Globus pallidus (tissue), 1 donor: ENCODE results near the gene ZDHHC14.

ENCODE experiments used
- DNase-seq: peaks from one replicate; pipeline ENCODE4 v3.0.0-alpha.2; 2015; ENCODE audit warnings: low spot score

Gene ZDHHC14

GRCh38 chr6:157534134-157534871 is 153.3 kb downstream of the ZDHHC14 start:
- no peak for DNase-seq

- DNase-seq: no peak
These were observed 154.0 kb downstream of the ZDHHC14 start for GRCh38 chr6:157534977-157535339.

GRCh38 chr6:157535340-157536222 is 154.6 kb downstream of the ZDHHC14 start:
- DNase-seq: no peak

- no peak for DNase-seq
These were observed 155.2 kb downstream of the ZDHHC14 start for GRCh38 chr6:157536223-157536545.

- no peak for DNase-seq
These were observed 156.6 kb downstream of the ZDHHC14 start for GRCh38 chr6:157537556-157537955.

- DNase-seq: no peak
These were observed 157.2 kb downstream of the ZDHHC14 start for GRCh38 chr6:157538168-157538567.

- no peak for DNase-seq
These were observed 157.7 kb downstream of the ZDHHC14 start for GRCh38 chr6:157538698-157539097.

- DNase-seq: peak; percentile 64
These were observed 158.4 kb downstream of the ZDHHC14 start for GRCh38 chr6:157539421-157539822.

GRCh38 chr6:157539900-157540752 is 159.1 kb downstream of the ZDHHC14 start:
- DNase-seq: no peak

- DNase-seq: no peak
These were observed 160.8 kb downstream of the ZDHHC14 start for GRCh38 chr6:157541618-157542413.

- DNase-seq: no peak
These were observed 161.6 kb downstream of the ZDHHC14 start for GRCh38 chr6:157542414-157543160.

- no peak for DNase-seq
These were observed 165.3 kb downstream of the ZDHHC14 start for GRCh38 chr6:157546321-157546720.

- no peak for DNase-seq
These were observed 166.1 kb downstream of the ZDHHC14 start for GRCh38 chr6:157547112-157547511.

- DNase-seq: no peak
These were observed 167.9 kb downstream of the ZDHHC14 start for GRCh38 chr6:157548635-157549467.

GRCh38 chr6:157549468-157549745 is 168.4 kb downstream of the ZDHHC14 start:
- DNase-seq: no peak

- no peak for DNase-seq
These were observed 169.4 kb downstream of the ZDHHC14 start for GRCh38 chr6:157550114-157550989.

- DNase-seq: no peak
These were observed 170.2 kb downstream of the ZDHHC14 start for GRCh38 chr6:157551041-157551832.

GRCh38 chr6:157552081-157552747 is 171.2 kb downstream of the ZDHHC14 start:
- no peak for DNase-seq
